SU-DHL-6 (cell line): ENCODE measurements around the gene SUPT3H.

Experiments
- H2AFZ ChIP-seq: fragments of 200-600 bp; sonication (generic); 2 replicates; pipeline ENCODE4 v1.6.1; 2014; ENCODE audit warnings: low read depth, mild to moderate bottlenecking, moderate library complexity, mixed read lengths, antibody characterized with exemption, low read length; ENCODE audit not compliant: severe bottlenecking
- H3F3A ChIP-seq: fragments of 200-600 bp; shearing (Covaris generic); 2 replicates; pipeline ENCODE4 v1.6.0; 2016; ENCODE audit warnings: antibody characterized with exemption, mild to moderate bottlenecking; ENCODE audit not compliant: insufficient read depth
- H3K27ac ChIP-seq: fragments of 200-600 bp; sonication (generic); 2 replicates; pipeline ENCODE4 v1.5.1; 2016; ENCODE audit warnings: low read depth, mild to moderate bottlenecking, low read length, moderate library complexity, mixed read lengths
- H3K27me3 ChIP-seq: fragments of 200-600 bp; sonication (generic), shearing (Covaris generic); 2 replicates; pipeline ENCODE4 v1.6.0; 2014; ENCODE audit warnings: mild to moderate bottlenecking, low read length
- H3K36me3 ChIP-seq: fragments of 200-600 bp; sonication (generic); 2 replicates; pipeline ENCODE4 v1.6.1; 2014; ENCODE audit warnings: mild to moderate bottlenecking, low read length, mixed read lengths
- H3K4me2 ChIP-seq: fragments of 300-600, 200-600 bp; shearing (Covaris generic), sonication (generic); 2 replicates; pipeline ENCODE4 v1.6.0; 2014; ENCODE audit warnings: low read length, low read depth, mild to moderate bottlenecking; ENCODE audit not compliant: poor library complexity, severe bottlenecking
- H3K4me3 ChIP-seq: fragments of 200-600 bp; sonication (generic); 2 replicates; pipeline ENCODE4 v1.5.1; 2014; ENCODE audit warnings: antibody characterized with exemption, low read length, mild to moderate bottlenecking, mixed read lengths; ENCODE audit not compliant: insufficient read depth, poor library complexity, severe bottlenecking
- H3K79me2 ChIP-seq: fragments of 200-600 bp; sonication (generic); 2 replicates; pipeline ENCODE4 v1.6.1; 2014; ENCODE audit warnings: mild to moderate bottlenecking, low read length, moderate library complexity; ENCODE audit not compliant: insufficient read depth
- H3K9ac ChIP-seq: fragments of 200-600 bp; sonication (generic); 2 replicates; pipeline ENCODE4 v1.7.0; 2014; ENCODE audit warnings: mild to moderate bottlenecking, low read length
- H3K9me2 ChIP-seq: fragments of 200-600 bp; sonication (generic); replicated peaks from 2 replicates; pipeline ENCODE4 v1.6.1; 2014; ENCODE audit warnings: low read length; ENCODE audit not compliant: insufficient read depth
- H3K9me3 ChIP-seq: fragments of 200-600 bp; sonication (generic); 2 replicates; pipeline ENCODE4 v1.6.1; 2014; ENCODE audit warnings: low read length, mixed read lengths; ENCODE audit not compliant: insufficient read depth
- H4K20me1 ChIP-seq: fragments of 200-600 bp; sonication (generic); 2 replicates; pipeline ENCODE4 v1.6.1; 2014; ENCODE audit warnings: low read depth, mild to moderate bottlenecking, antibody characterized with exemption, low read length, moderate library complexity, mixed read lengths
- EZH2phosphoT487 ChIP-seq: fragments of 200-600 bp; sonication (generic), shearing (Covaris generic); conservative IDR thresholded peaks from 2 replicates; pipeline ENCODE4 v1.6.1; 2018; ENCODE audit warnings: mild to moderate bottlenecking, antibody characterized with exemption, low read length, moderate library complexity, mixed read lengths
- TF ChIP-seq, protein P1 (sequence below): fragments of 200-600 bp; sonication (generic); IDR thresholded peaks from one replicate; pipeline ENCODE4 v1.5.1; 2017; ENCODE audit warnings: antibody characterized with exemption, mild to moderate bottlenecking, low read length, moderate library complexity; ENCODE audit not compliant: insufficient read depth, poor library complexity, severe bottlenecking

SUPT3H gene

DNA sequence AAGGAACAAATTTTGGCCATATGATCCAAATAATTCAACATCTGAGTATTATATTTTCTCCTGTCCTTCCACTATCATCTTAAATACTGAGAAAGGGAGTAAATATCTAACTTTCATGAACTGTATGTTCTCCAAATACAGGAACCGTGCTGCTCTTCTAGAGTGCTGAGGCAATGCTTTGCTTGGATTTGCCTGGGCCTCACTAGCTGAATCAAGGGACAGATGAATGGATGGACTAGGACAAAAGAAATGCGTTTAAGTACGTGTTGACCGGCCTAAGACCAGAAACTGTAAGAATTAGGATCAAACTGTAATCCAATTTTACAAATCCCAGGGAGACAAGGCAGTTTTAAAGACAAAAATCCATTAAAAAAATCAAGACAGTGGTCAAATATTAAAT, 412.0 kb downstream of the SUPT3H start:
- Histone ChIP-seq H4K20me1 (no peaks in the 10 kb centered on the region), H2AFZ (no peak overlapping the region), H3K79me2 (no peaks in the 10 kb centered on the region), H3K9ac (no peak overlapping the region), H3K4me2 (no peak overlapping the region), H3K9me3 (no peaks in the 10 kb centered on the region), H3F3A (no peaks in the 10 kb centered on the region), H3K27ac (no peak overlapping the region), H3K27me3 (no peaks in the 10 kb centered on the region), H3K9me2 (no peaks in the 10 kb centered on the region), H3K4me3 (no peak overlapping the region), H3K36me3 (no peaks in the 10 kb centered on the region)
- TF ChIP-seq EZH2phosphoT487, result no peak
- TF ChIP-seq, protein P1, sequence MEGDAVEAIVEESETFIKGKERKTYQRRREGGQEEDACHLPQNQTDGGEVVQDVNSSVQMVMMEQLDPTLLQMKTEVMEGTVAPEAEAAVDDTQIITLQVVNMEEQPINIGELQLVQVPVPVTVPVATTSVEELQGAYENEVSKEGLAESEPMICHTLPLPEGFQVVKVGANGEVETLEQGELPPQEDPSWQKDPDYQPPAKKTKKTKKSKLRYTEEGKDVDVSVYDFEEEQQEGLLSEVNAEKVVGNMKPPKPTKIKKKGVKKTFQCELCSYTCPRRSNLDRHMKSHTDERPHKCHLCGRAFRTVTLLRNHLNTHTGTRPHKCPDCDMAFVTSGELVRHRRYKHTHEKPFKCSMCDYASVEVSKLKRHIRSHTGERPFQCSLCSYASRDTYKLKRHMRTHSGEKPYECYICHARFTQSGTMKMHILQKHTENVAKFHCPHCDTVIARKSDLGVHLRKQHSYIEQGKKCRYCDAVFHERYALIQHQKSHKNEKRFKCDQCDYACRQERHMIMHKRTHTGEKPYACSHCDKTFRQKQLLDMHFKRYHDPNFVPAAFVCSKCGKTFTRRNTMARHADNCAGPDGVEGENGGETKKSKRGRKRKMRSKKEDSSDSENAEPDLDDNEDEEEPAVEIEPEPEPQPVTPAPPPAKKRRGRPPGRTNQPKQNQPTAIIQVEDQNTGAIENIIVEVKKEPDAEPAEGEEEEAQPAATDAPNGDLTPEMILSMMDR, result no peak

DNA sequence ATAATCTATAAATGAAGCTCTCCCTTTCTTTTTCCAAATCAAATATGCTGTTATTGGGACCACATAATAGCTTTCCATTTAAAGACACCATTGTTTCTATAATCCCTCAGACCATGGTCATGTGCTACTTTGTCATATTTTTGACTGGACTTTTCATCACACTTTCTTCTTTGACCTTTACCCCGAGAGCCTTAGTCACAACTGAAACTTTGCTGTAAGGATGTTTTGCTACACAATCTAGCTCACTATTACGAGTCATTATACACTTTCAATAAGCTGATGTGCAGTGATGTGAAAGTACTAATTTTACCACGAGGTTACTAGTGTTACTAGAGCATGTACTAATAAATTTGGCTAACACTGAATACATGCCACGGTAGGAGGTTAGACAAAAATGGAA, 416.8 kb downstream of the SUPT3H start:
- no peak overlapping the region for H3K4me3 ChIP-seq

DNA sequence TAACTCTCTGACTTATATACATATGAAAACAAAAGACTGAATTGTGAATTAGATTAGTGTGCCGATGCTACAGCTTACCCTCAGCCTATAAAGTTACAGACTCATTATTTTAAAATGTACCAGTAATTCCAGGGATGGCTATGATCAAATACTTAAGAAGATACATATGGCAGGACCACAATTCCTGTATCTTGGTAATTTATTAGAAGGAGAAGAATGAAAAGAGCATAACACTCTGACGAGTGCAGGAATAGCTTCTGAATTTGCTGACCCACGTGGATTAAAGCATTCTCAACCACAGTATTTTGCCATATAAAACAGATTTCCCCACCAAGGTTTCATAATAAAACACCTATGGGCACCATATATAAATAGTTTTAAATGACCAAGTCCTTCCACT, 418.1 kb downstream of the SUPT3H start:
- no peak for TF ChIP-seq EZH2phosphoT487
- TF ChIP-seq, protein P1, result no peak
- no peaks in the 10 kb centered on the region for H3K36me3 ChIP-seq
- no peaks in the 10 kb centered on the region for H3K9me2 ChIP-seq
- H3K4me3 ChIP-seq, result no peak overlapping the region
- H3K79me2 ChIP-seq, result no peaks in the 10 kb centered on the region
- no peak overlapping the region for H3K4me2 ChIP-seq
- H2AFZ ChIP-seq, result no peak overlapping the region
- no peaks in the 10 kb centered on the region for H3K9me3 ChIP-seq
- H4K20me1 ChIP-seq, result no peaks in the 10 kb centered on the region
- no peaks in the 10 kb centered on the region for H3K27me3 ChIP-seq
- H3K9ac ChIP-seq, result no peak overlapping the region
- no peak overlapping the region for H3K27ac ChIP-seq
- no peaks in the 10 kb centered on the region for H3F3A ChIP-seq

More for the DNA sequence above, 416.8 kb downstream of the SUPT3H start:
- no peak for TF ChIP-seq EZH2phosphoT487
- TF ChIP-seq, protein P1, result no peak
- Histone ChIP-seq H3K9me2 (no peaks in the 10 kb centered on the region), H3F3A (no peaks in the 10 kb centered on the region), H3K27me3 (no peaks in the 10 kb centered on the region), H4K20me1 (no peaks in the 10 kb centered on the region), H3K9ac (no peak overlapping the region), H2AFZ (no peak overlapping the region), H3K36me3 (no peaks in the 10 kb centered on the region), H3K27ac (no peak overlapping the region), H3K9me3 (no peaks in the 10 kb centered on the region), H3K79me2 (no peaks in the 10 kb centered on the region), H3K4me2 (no peak overlapping the region)
